Stimulated activated naive CD8-positive, alpha-beta T cell treated with anti-CD3 and anti-CD28 coated beads, Interleukin-15, Interleukin-2, amounts not matched to agents 100 U/mL and 50 U/mL, for 24 hours (primary cell): ENCODE data around the gene OR5H1.
"Not testable (repeated sequence)": the region's sequence is repeated elsewhere in the genome, so short reads cannot be mapped to it uniquely, and the experiment has no call there.

Experiments
- ATAC-seq: fragments of 150-1000 bp; cut with Tn5 transposase; one replicate; pipeline ENCODE4 v1.10.0; 2021
- DNase-seq: peaks from one replicate; pipeline ENCODE4 v3.0.0; 2021

OR5H1 gene

GRCh38 chr3:98130421-98130820 is at the start of gene OR5H1:
Gene OR5H1 (plus strand): TSS chr3:98130721. CDS start chr3:98132698, 1,977 bp downstream.
- no peak for DNase-seq

DNA sequence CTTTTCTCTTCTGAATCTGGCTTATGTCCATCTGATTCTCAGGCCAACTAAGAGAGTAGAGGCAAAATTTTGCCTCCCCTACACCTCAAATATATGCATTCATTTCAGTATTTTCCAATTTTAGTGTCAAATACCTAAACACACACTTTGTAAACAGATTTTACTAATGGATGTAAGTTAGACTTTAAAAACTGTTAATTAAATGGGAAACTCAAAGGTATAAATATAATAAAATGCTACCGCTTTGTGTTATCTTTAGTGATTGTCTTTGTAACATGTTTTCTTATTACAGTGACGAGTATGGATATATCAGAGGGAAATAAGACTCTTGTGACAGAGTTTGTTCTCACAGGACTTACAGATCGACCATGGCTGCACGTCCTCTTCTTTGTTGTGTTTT is 43.6 kb upstream of the OR5H1 start, which contains the start of gene OR5AC2:
OR5AC2 (plus strand) TSS at position 301 of the 400 bp plus-strand sequence; CDS start at position 301, 0 bp downstream.
- ATAC-seq (no peak), DNase-seq (no peak)

More at GRCh38 chr3:98130421-98130820, at the start of gene OR5H1:
- ATAC-seq: no peak

GRCh38 chr3:98095882-98096281 is 34.6 kb upstream of the OR5H1 start:
- ATAC-seq (no peak), DNase-seq (no peak)

GRCh38 chr3:98099848-98100247 is 30.7 kb upstream of the OR5H1 start:
- ATAC-seq (no peak), DNase-seq (no peak)

DNA sequence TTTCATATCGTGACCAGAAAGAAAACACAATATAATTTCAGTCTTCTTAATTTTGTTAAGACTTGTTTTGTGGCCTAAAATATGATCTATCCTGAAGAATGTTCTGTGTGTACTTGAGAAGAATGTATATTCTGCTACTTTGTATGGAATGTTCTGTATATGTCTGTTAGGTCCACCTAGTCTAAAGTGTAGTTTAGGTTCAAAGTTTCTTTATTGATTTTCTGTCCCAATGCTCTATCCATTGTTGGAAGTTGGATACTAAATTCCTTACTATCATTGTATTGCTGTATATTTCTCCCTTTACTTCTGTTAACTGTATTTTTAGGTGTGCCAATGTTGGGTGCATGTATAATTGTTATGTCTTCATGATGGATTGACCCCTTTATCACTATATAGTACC is 22.4 kb upstream of the OR5H1 start:
- ATAC-seq (no peak), DNase-seq (no peak)

- DNase-seq (no peak), ATAC-seq (no peak)
These were observed 20.5 kb upstream of the OR5H1 start for GRCh38 chr3:98109807-98110549.

- ATAC-seq: no peak
- no peak for DNase-seq
These were observed 20.0 kb upstream of the OR5H1 start for GRCh38 chr3:98110550-98110908.

GRCh38 chr3:98114264-98114663 is 16.3 kb upstream of the OR5H1 start:
- no peak for ATAC-seq
- DNase-seq: no peak

DNA sequence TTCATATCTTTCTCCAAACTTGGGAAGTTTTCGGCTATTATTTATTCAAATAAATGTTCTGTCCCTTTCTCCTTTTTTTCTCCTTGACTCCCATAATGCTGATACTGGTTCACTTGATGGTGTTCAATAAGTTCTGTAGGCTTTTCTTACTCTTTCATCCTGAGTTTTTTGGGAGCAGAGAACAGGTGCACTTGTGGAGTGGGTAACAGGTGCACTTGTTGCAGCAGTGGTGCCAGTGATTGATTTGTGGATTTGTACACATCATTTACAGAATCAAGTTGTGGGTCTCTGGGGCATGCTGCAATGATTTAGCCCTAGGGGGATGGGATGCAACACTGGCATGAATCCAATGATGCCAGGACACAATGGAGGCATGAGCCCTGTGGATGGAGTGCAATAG is 14.8 kb upstream of the OR5H1 start:
- ATAC-seq (no peak), DNase-seq (no peak)

- DNase-seq (no peak), ATAC-seq (no peak)
These were observed 6.1 kb downstream of the OR5H1 start for GRCh38 chr3:98136631-98137030.

GRCh38 chr3:98137826-98138557 is 7.5 kb downstream of the OR5H1 start:
- DNase-seq, ATAC-seq: not testable (repeated sequence)

DNA sequence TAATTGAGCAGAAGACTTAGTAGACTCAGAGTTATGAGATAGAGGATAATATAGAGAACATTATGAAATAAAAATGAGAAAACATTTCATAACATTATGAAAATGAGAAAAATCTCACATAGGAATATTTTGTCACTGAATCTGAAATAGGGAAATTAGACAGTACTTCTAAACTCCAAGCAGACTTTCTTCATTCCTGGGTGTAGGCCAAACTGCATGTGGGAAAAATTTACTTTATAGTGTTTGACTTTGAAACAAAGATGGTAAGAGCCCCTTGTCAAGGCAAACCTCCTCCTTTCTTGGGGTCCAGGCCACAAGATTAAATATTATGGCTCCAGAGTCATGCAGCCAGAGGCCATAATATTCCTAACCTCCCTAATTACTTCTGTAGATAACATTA is 10.0 kb downstream of the OR5H1 start:
- ATAC-seq (no peak), DNase-seq (no peak)

DNA sequence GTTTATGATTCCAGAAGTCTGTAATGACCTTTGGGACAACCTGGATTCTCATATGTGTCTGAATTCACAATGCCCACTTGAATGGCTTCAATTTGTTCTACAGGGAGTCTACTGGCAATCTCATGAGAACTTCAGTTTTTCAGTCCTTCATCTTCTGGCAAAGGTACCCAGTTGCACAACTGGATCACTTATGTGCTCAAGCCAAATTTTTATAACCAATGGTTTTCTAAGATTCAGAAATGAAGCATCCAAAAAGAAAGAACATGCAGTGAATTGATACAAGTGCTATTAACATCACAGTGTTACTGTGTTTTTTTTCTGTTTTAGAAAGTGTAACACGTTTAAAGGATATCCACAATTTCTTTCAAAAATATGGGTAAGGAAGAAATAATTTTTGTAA is 16.7 kb downstream of the OR5H1 start, which contains the start of gene OR5H14:
OR5H14 (plus strand) TSS at position 301 of the 400 bp plus-strand sequence. CDS start 1,907 bp downstream, outside the sequence.
- no peak for ATAC-seq

GRCh38 chr3:98148751-98149150 is 18.2 kb downstream of the OR5H1 start:
- ATAC-seq (no peak), DNase-seq (no peak)

More for the DNA sequence above, 16.7 kb downstream of the OR5H1 start, which contains the start of gene OR5H14:
- no peak for DNase-seq

DNA sequence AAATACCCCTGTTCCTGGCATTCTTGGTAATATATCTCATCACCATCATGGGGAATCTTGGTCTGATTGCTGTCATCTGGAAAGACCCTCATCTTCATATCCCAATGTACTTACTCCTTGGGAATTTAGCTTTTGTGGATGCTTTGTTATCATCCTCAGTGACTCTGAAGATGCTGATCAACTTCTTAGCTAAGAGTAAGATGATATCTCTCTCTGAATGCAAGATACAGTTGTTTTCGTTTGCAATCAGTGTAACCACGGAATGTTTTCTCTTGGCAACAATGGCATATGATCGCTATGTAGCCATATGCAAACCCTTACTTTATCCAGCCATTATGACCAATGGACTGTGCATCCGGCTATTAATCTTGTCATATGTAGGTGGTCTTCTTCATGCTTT is 18.9 kb downstream of the OR5H1 start:
- not testable (repeated sequence) for ATAC-seq, DNase-seq

GRCh38 chr3:98151241-98151640 is 20.7 kb downstream of the OR5H1 start:
- DNase-seq: no peak

GRCh38 chr3:98166396-98166795 is 35.9 kb downstream of the OR5H1 start, which contains the start of gene OR5H15:
Gene OR5H15 (plus strand): TSS chr3:98166696. CDS start chr3:98168700, 2,004 bp downstream.
- no peak for ATAC-seq
- DNase-seq: no peak

More at GRCh38 chr3:98151241-98151640, 20.7 kb downstream of the OR5H1 start:
- ATAC-seq: no peak

DNA sequence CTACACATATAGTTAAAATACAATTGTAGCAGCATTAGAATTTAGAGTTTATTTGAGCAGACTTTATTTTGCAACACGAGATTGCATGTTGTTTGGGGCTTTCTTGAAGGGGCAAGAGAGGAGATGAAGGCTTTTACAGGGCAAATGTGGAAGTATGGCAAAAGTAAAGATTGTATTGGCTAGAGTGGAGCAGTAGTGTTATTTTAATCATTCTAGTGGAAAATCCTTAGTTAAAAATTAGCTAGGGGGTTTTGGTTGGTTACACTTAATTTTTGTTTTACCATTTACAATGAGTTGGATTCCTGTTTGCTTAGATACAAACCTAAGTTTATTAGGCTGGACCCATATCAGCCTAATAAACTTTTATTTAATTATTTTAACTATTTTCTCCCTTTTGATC is 40.5 kb downstream of the OR5H1 start:
- ATAC-seq: no peak
- DNase-seq: no peak

DNA sequence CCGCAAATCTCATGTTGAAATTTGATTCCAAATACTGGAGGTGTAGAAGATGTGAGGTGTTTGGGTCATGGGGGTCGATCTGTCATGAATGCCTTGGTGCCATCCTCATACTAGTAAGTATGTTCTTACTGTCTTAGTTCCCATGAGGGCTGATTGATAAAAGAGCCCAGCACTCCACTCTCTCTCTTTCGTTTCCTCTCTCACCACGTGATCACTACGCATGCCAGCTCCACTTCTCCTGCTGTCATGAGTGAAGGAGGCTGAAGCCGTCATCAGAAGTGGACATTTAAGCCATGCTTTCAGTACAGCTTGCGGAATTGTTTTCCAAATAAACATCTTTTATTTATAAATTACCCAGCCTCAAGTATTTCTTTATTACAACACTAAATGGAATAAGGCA is 42.1 kb downstream of the OR5H1 start:
- ATAC-seq (no peak), DNase-seq (no peak)

GRCh38 chr3:98180319-98180890 is 49.9 kb downstream of the OR5H1 start:
- no peak for ATAC-seq
- no peak for DNase-seq

DNA sequence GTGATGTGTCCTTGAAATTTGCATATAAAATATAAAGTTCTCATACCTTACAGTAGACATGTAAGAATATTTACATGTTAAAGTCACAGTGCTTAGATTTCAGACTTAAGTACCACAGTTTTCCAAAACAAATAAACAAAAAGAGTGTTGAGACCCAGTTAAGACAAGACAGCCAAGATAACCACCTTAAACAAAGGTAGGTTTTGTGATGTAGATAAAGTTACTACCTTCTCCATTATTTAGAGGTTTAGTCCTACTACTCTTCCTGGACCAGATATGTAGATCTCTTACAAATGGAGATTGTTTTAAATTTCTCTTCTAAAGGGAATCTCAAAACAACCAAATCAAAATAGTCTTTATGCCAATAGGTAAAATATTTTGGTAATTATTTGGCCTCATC is 51.7 kb downstream of the OR5H1 start:
- DNase-seq (no peak), ATAC-seq (no peak)

DNA sequence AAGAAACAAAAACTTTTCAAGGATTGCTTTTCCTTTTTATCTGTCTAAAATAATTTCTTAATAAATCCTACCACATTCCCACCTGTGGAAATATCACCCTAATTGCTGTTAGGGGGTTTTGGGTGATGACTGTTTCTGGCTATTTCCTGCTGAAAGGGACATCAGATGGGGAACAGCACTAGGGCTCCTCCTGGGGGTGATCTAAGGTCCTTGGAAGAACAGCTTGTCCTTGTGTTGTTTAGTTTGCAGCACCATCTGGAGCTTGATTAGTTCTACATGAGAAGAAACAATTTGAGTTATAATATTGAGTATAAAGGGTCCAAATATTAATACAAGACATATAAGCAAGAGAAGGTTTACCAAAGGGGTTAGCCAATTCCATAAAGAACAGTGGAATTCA is 54.7 kb downstream of the OR5H1 start:
- ATAC-seq (no peak), DNase-seq (no peak)
